Measurements from ENCODE around the gene KIF20B. TPM values are rescaled to one million over a fixed set of nuclear protein-coding genes. Genes with fewer than 3 reads are reported as not detected.

KIF20B gene
- total RNA-seq, 2 donors from 2014 or later: 3.4 to 5.7 TPM

DNA sequence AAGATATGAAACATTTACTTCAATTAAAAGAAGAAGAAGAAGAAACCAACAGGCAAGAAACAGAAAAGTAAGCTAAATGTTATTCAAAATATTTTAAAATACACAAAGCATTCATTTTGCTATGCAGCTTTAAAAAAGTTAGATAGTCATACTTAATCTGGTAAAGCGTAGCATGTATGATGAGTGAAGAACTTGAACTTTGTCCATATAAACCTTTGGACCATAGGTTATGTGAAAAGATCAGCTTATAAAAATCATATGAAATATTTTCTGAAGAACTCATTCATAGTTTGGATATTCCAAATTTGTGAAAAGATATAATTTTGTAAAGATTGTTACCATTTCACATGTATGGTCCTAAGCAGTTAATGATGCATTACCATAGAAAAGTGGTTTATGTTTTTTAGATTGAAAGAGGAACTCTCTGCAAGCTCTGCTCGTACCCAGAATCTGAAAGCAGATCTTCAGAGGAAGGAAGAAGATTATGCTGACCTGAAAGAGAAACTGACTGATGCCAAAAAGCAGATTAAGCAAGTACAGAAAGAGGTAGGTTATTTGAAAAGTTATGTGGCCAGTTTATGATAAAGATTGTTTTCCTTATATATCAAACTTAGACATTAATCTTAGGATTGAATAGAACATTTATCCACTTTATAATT, 37.3 kb downstream of the KIF20B start:
- no peak for DNase-seq (ENCODE audit: low spot score)
- no peak for TF ChIP-seq CTCF (IDR thresholded peaks at IDR 0.05)
- TF ChIP-seq POLR2A (IDR thresholded peaks at IDR 0.05): no peak
- no peak for TF ChIP-seq POLR2AphosphoS5 (IDR thresholded peaks at IDR 0.05)
- H3K27me3 ChIP-seq (replicated peaks; ENCODE audit: insufficient read depth): no peaks in the 10 kb centered on the region
- intact Hi-C loops (cut with DNase I): no loop called here
- no peaks in the 10 kb centered on the region for H3K9me3 ChIP-seq
- no peaks in the 10 kb centered on the region for H3K36me3 ChIP-seq
- WGBS: 58% methylated on average over 2 of the region's 2 CpGs
- H3K27ac ChIP-seq: no peak overlapping the region
- H3K4me1 ChIP-seq (replicated peaks): no peaks in the 10 kb centered on the region
- H3K4me3 ChIP-seq: no peak overlapping the region

DNA sequence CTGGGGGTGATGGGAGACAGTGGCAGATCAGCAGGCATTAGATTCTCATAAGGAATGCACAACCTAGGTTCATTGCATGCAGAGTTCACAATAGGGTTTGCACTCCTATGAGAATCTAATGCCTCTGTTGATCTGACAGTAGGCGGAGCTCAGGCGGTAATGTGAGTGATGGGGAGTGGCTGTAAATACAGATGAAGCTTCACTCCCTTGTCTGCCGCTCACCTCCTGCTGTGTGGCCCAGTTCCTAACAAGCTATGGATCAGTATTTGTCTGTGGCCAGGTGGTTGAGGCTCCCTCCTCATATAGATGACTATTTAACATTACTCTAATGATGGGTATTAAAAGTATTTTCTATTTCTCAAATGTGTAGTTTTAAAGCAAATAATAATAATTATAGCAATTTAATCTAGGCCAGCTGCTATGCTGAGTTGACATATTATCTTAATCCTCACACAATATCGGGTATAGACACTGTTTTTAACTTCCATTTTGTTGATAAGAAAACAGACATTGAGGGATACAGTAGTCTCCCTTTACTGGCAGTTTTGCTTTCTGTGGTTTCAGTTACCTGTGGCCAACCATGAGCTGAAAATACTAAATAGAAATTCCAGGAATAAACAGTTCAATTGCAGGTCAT, 39.9 kb downstream of the KIF20B start:
- WGBS: 92% methylated on average over 4 of the region's 4 CpGs
- Histone ChIP-seq H3K36me3 (no peaks in the 10 kb centered on the region), H3K27me3 (replicated peaks; ENCODE audit: insufficient read depth) (no peaks in the 10 kb centered on the region), H3K4me1 (replicated peaks) (no peaks in the 10 kb centered on the region), H3K9me3 (no peaks in the 10 kb centered on the region), H3K27ac (no peak overlapping the region), H3K4me3 (no peak overlapping the region)
- intact Hi-C loops (cut with DNase I): no loop called here
- no peak for TF ChIP-seq CTCF (IDR thresholded peaks at IDR 0.05)
- TF ChIP-seq POLR2A (IDR thresholded peaks at IDR 0.05): no peak
- no peak for TF ChIP-seq POLR2AphosphoS5 (IDR thresholded peaks at IDR 0.05)
- no peak for DNase-seq (ENCODE audit: low spot score)

DNA sequence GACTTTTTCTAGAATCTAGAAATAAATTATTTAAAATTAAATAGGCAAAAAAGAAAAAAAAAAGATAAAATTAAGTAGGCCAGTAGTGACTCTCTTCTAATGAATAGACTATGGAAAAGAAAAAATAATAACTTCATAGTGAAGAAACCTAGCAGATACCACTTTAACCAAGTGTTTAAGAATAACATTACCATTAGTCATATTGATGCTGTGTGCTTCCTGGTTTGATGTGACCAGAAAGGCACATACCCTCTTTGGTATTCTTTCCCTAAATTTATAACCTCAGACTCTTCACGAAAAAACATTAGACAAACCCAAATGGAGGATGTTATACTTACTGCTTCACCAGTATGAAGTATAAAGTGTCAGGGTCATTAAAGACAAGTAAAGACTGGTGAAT, 42.6 kb downstream of the KIF20B start:
- WGBS: 94% methylated on average over 1 of the region's 1 CpG
- Histone ChIP-seq H3K4me3 (no peak overlapping the region), H3K27me3 (replicated peaks; ENCODE audit: insufficient read depth) (no peaks in the 10 kb centered on the region), H3K27ac (no peak overlapping the region), H3K9me3 (no peaks in the 10 kb centered on the region), H3K36me3 (no peaks in the 10 kb centered on the region), H3K4me1 (replicated peaks) (no peaks in the 10 kb centered on the region)
- intact Hi-C loops (cut with DNase I): no loop called here
- TF ChIP-seq POLR2A (IDR thresholded peaks at IDR 0.05): no peak
- TF ChIP-seq POLR2AphosphoS5 (IDR thresholded peaks at IDR 0.05): no peak
- no peak for TF ChIP-seq CTCF (IDR thresholded peaks at IDR 0.05)
- DNase-seq (ENCODE audit: low spot score): no peak

- no peak for DNase-seq (ENCODE audit: low spot score)
- 84% methylated on average over 7 of the region's 7 CpGs for WGBS
- intact Hi-C loops (cut with DNase I): no loop called here
- no peak overlapping the region for H3K27ac ChIP-seq
- H3K4me1 ChIP-seq (replicated peaks): no peaks in the 10 kb centered on the region
- no peak for TF ChIP-seq CTCF (IDR thresholded peaks at IDR 0.05)
- TF ChIP-seq POLR2A (IDR thresholded peaks at IDR 0.05): no peak
- TF ChIP-seq POLR2AphosphoS5 (IDR thresholded peaks at IDR 0.05): no peak
- H3K9me3 ChIP-seq: no peaks in the 10 kb centered on the region
- no peak overlapping the region for H3K4me3 ChIP-seq
- H3K27me3 ChIP-seq (replicated peaks; ENCODE audit: insufficient read depth): no peaks in the 10 kb centered on the region
- H3K36me3 ChIP-seq: no peaks in the 10 kb centered on the region
These were observed 44.5 kb downstream of the KIF20B start for GRCh38 chr10:89745903-89746302.

DNA sequence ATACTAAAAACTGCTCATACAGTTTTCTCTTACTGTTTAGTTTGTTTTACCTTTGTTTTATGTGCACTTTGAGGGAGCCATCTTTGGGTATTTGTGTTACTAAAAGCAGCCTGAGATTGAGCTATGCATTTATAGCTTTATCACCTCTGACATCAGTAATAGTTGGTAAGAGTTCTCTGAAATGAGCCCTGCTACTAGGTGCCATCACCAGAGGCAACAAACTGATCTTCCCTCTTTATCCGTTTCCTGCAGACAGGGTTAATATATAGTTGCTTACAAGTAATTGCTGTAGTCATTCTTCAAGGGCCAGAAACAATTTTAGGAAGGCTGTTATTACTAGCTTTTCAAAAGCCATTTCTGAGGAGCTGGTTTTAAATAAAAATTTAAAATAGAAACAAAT, 49.1 kb downstream of the KIF20B start:
- Histone ChIP-seq H3K27ac (no peak overlapping the region), H3K36me3 (no peaks in the 10 kb centered on the region), H3K9me3 (no peaks in the 10 kb centered on the region), H3K4me1 (replicated peaks) (no peaks in the 10 kb centered on the region), H3K27me3 (replicated peaks; ENCODE audit: insufficient read depth) (no peaks in the 10 kb centered on the region), H3K4me3 (no peak overlapping the region)
- intact Hi-C loops (cut with DNase I): no loop called here
- no peak for DNase-seq (ENCODE audit: low spot score)
- TF ChIP-seq POLR2AphosphoS5 (IDR thresholded peaks at IDR 0.05) (no peak), CTCF (IDR thresholded peaks at IDR 0.05) (no peak), POLR2A (IDR thresholded peaks at IDR 0.05) (no peak)
- 73% methylated on average over 1 of the region's 1 CpG for WGBS

Measured in prostate gland (tissue), 2 donors.